ENCODE results near the gene CCNH.

CCNH gene

DNA sequence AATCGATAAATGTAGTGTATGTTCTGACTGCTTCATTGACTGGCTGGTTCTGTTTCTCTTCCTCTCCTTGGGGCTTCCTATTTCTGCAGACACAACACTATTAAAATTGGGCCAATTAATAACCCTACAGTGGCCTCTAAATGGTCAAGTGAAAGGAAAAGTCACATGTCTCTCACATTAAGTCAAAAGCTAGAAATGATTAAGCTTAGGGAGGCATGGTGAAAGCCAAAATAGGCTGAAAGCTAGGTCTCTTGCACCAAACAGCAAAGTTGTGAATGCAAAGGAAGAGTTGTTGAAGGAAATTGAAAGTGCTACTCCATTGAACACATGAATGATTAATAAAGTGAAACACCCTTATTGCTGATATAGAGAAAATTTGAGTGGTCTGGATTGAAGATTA, 58.2 kb downstream of the CCNH start:
- DNase-seq: no peak

DNA sequence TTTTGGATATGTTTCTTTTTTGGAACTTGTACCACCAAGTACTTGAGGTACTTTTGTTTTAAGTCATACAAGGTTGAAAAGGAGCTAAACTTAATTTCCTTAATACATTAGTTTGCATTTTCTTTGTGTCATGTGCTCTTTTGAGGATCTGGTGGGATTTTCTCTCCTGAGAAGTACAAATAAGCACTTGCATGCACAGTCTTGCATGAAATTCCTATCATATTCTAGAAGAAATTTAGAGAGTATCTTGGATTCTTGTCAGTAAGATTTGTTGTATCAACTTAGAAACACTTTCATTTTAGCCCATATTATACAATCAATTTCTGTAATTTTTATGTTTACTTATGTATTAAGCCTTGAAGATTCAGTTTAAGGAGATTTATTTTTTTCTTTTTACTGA, 64.9 kb downstream of the CCNH start:
- no peak for DNase-seq

DNA sequence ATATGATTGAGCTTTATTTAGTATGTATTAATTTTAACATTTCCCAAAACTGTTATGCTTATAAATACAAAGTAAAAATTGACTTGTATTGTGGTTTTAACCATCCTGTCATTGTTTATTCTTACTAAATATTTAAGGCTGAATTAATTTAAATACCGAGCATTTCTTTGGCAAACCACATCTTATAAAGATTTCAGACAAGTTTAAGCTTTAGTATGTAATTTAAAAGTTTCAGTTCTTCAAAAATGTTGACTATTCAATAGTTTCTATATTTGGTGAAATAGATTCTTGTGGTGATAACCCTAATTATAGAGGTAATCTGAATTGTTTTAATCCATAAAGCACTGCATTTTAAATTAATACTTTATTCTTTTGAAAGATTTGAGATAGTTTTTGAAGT, 65.5 kb downstream of the CCNH start:
- no peak for DNase-seq

Data from NCI-H1930 (cell line).